T-helper 2 cell (primary cell): ENCODE results near the gene RASSF5.

Source experiments
- DNase-seq, 5 experiments: peaks; one replicate each; pipeline versions ENCODE4 v3.0.0 to v3.0.0-alpha.2; 2012 to 2022

Gene RASSF5

DNA sequence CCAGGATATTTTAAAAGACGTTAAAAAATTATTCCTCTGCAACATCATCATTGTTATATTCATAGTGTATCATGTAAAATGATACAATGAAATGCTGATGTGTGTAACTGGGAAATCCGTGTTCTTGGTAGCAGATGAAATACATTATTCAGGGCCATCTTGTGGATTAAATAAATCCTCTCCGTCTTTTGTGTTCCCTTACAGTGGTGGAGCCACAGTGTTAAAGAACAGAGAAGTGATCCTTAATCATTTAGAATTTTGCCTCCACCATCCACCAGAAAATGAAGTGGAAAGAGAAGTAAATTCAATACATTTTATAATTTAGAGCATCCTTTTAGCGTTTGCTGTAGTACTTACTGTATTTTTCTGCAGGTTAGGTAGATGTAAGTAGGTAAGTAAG, 129.3 kb downstream of the RASSF5 start:
- no peak for DNase-seq

DNA sequence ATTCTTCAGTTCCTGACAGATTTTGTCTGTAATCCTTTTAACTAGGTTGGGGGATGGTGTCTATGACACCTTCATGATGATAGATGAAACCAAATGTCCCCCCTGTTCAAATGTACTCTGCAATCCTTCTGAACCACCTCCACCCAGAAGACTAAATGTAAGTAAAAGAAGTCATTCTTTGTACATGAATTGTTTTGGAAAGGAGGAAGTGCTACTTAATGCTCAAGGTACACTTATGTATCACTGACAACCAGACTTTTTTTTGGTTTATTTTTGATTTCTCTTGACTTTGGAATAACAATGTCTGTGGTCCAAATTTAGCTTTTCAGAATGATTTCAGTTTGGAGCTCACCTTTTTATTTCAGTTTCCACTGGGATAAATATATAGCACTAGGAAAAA, 130.3 kb downstream of the RASSF5 start:
- no peak for DNase-seq
